HG02870 (cell line): ENCODE measurements around the gene GLMN.

Experiments
- ATAC-seq: cut with Tn5 transposase; IDR thresholded peaks from one replicate; pipeline ENCODE4 v1.9.1; 2021; ENCODE audit warnings: mild to moderate bottlenecking, moderate library complexity; ENCODE audit not compliant: unreplicated experiment

The GLMN gene, protein sequence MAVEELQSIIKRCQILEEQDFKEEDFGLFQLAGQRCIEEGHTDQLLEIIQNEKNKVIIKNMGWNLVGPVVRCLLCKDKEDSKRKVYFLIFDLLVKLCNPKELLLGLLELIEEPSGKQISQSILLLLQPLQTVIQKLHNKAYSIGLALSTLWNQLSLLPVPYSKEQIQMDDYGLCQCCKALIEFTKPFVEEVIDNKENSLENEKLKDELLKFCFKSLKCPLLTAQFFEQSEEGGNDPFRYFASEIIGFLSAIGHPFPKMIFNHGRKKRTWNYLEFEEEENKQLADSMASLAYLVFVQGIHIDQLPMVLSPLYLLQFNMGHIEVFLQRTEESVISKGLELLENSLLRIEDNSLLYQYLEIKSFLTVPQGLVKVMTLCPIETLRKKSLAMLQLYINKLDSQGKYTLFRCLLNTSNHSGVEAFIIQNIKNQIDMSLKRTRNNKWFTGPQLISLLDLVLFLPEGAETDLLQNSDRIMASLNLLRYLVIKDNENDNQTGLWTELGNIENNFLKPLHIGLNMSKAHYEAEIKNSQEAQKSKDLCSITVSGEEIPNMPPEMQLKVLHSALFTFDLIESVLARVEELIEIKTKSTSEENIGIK

DNA sequence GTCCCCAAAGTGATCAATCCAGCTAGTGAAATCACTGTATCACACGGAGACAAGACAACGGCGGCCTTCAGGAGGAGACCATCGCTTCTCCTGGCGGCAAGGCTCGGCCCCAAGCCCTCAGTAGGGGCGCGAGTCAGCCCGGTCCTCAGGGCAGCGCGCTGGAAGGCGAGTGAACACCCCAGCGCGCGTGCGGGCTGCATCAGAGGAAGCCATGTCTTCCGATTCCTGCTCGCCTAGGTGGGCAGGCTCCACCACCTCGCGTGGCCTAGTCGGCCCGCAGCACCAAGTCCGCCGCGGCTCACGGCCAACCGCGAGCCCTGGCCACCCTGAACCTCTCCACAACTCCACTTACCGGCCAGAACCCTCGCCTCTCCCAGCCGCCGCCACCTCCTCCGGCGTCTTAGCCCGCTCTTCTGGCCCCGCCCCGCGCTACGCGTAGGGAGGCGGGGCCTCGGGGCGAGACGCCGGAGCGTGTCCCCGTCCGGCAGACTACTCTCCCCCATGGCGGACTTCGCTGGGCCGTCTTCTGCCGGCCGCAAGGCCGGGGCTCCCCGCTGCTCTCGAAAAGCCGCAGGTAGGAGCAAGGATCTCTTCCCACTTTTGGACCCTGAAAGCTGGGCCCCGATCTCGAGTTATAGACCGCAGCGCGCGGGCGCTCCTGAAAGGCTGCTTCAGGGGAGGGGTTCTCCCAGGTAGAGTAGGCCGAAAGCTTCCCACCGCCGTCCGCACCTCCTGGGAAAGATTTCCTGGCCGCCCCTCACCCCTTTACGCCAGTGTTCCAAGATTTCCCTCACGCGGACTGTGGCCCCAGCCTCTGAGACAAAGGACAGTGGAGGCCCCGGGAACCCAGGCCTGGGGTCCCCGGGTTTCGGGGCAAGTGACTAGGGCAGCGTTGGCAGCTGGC, at the start of gene GLMN, which contains the start of gene RPAP2:
Gene GLMN, minus strand, starts transcription at position 415 of the 904 bp plus-strand sequence. CDS start 988 bp downstream, outside the sequence.
Gene RPAP2, plus strand, starts transcription at position 487 of the 904 bp plus-strand sequence. Its CDS starts 15 bp downstream, at position 502.
- ATAC-seq = peak; percentile 96

- no peak for ATAC-seq
These were observed 48.3 kb upstream of the GLMN start for GRCh38 chr1:92346866-92347640.

- ATAC-seq = no peak
These were observed 44.3 kb upstream of the GLMN start for GRCh38 chr1:92343061-92343460.

DNA sequence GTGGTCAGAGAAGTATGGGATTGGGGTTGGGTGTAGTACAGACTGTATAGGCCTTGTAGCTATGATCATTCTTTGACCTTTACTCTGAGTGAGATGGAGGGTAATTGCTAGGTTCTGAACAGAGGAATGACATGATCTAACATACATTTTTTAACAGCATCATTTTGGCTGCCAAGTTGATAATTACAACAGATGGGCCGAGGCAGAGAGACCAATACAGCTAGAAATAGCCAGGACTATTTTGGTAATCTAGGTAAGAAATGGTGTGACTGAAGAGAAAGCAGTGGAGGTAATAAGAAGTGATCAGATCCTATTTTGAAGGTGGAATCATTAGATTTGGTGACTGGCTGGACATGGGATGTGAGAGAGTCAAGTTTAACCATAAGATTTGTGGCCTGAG, 43.6 kb upstream of the GLMN start:
- no peak for ATAC-seq

DNA sequence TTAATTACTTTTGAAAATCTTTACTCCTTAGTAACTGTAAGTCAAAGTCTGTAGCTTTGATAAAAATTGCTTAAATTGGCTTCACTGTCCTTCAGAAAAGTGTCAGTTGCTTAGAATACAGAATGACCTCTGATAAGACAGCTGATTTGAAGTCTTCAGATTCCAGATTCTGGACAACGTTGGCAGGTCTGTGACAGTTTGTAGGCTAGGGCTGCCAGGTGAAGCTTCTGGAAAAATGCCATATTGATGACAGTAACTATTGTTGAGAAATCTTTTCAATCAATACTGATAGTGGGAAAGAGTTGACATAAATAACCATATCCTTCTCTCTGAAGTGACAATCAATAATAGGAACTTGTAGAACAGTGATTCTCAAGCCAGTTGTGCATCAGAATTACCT, 41.4 kb upstream of the GLMN start:
- ATAC-seq = no peak

DNA sequence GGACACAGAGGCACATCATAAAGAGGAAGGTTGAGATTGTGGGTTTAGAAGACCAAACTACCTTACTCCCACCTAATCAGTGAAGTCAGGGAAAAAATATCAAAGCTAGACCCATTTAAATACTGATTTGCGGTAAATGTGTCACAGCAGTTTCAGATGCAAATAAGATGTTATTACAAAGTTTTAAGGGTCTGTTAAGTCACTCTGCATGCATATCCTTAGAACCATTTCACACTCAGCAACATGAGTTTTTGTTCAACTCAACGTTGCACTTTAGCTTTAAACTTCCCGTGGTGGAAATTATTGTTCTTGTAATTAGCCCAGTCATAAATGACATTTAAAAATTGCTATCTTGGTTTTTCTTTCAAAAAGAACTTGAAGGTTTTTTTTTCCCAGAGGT, 34.9 kb upstream of the GLMN start:
- ATAC-seq = no peak

- ATAC-seq = no peak
These were observed 30.8 kb upstream of the GLMN start for GRCh38 chr1:92329347-92330129.

GRCh38 chr1:92327794-92328193, 29.0 kb upstream of the GLMN start:
- ATAC-seq = no peak

GRCh38 chr1:92326681-92327080, 27.9 kb upstream of the GLMN start:
- no peak for ATAC-seq

GRCh38 chr1:92324784-92325183, 26.0 kb upstream of the GLMN start:
- ATAC-seq = no peak

- ATAC-seq = no peak
These were observed 25.0 kb upstream of the GLMN start for GRCh38 chr1:92323473-92324453.

DNA sequence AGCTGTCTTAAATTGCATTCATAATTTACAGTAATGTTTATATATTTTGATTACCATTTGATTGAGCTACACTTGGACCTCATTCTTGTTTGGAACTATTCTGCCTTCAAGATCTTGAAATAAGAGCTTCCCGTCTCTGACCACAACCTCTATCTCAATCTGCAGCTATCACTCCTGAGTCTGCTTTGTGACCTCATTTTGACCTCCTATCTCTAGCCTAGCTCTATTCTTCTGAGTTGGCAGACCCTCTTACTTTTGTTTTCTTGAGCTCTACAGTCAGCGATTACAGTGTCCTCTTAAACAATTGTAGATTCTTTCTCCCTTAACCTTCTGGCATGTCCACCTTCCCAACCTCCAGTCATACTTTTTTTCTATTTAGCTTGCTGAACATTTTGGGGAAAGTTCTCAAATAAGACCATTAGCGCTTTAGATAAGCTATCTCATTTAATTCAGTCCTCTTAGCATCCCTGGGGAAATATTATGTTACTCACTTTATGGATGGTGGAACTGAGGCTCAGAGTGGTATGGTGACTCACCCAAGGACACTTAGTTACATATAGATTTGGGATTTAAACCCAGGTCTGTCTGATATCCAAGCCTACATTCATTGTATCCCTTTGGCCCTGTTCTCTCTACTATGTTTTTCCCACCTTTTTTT, 19.2 kb upstream of the GLMN start:
- ATAC-seq = no peak

DNA sequence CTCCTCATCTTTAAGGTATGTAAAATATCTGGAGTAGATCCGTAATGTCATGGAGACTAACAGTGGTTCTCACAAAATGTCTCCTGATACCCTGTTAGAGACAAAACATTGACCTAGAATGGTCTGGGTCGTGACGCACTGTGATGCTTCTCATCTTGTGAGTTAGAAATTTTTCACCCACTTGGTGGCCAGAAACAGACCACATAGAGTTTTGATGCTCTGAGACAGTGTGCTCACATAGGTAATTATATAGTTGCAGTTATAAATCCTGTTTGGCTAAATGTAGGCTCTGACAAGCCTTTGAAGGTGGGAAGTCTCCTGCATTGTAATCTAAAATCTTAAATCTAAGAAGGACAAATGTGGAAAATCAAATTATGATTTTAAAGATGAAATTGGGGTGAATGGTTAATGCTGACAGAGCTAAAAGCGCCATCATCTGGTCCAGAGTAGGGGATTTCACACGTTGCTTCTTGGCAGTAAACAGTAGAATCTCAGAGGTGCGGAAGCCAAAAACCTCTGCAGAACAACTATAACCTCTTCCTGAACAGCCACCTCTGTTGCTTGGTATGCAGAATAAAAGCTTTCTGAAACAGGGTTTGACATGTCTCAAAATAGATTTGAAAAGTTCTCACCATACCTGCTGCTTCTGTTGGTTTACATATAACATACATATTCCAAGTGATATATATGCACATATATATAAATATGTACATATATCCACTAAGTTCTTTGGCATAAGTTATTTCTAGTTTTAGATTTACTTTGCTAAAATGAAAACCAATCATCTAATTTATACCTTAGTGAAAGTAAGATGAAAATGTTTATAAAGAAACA, 17.2 kb upstream of the GLMN start:
- ATAC-seq = no peak

DNA sequence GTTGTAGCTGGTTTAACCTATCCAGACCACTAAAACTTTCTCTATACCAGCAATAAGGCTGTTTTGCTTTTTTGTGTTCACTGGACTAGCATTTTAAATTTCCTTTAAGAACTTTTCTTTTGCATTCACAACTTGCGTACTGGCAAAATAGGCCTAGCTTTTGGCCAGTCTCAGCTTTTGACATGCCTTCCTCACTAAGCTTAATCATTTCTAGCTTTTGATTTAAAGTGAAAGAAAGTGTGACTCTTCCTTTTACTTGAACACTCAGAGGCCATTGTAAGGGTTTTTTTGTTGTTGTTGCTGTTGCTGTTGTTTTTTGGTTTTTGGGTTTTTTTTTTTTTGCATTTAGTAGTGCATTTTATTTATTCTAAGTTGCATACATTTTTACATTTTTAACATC, 15.2 kb upstream of the GLMN start:
- no peak for ATAC-seq

- ATAC-seq = no peak
These were observed 11.4 kb upstream of the GLMN start for GRCh38 chr1:92310185-92310597.

GRCh38 chr1:92307980-92308379, 9.2 kb upstream of the GLMN start:
- no peak for ATAC-seq

GRCh38 chr1:92306020-92306419, 7.2 kb upstream of the GLMN start:
- ATAC-seq = no peak
